ENCODE results near the gene CNGA1. TPM values are rescaled to one million over a fixed set of nuclear protein-coding genes. Genes with fewer than 3 reads are reported as not detected.
A peak's percentile ranks its signal among the peaks of the same experiment; 100 is the strongest.
"Not testable (repeated sequence)": the region's sequence is repeated elsewhere in the genome, so short reads cannot be mapped to it uniquely, and the experiment has no call there.

CNGA1 gene
- total and polyA plus RNA-seq, 3 donors from 2014 or later: 0.28 to 1.7 (median 0.47) TPM

- no peaks in the 10 kb centered on the region for H3K9me3 ChIP-seq
- H3K4me3 ChIP-seq: no peak overlapping the region
- no peaks in the 10 kb centered on the region for H3K4me1 ChIP-seq
- intact Hi-C loops (cut with DNase I; ENCODE audit: low total_unique reads): no loop called here
- DNase-seq: no peak
- H3K27ac ChIP-seq: no peak overlapping the region
- no peak for TF ChIP-seq POLR2A (IDR thresholded peaks at IDR 0.05)
- no peak for TF ChIP-seq CTCF (IDR thresholded peaks at IDR 0.05)
- no peaks in the 10 kb centered on the region for H3K36me3 ChIP-seq (ENCODE audit: low read depth, missing control alignments)
- no peaks in the 10 kb centered on the region for H3K27me3 ChIP-seq
These were observed 8.4 kb downstream of the CNGA1 start for GRCh38 chr4:48008021-48008596.

GRCh38 chr4:48005781-48006180 is 10.7 kb downstream of the CNGA1 start:
- Histone ChIP-seq H3K9me3 (no peaks in the 10 kb centered on the region), H3K27ac (no peak overlapping the region), H3K27me3 (no peaks in the 10 kb centered on the region), H3K4me3 (no peak overlapping the region), H3K4me1 (no peaks in the 10 kb centered on the region), H3K36me3 (ENCODE audit: low read depth, missing control alignments) (no peaks in the 10 kb centered on the region)
- WGBS, 2 donors: 95 to 98% methylated on average over 2 of the region's 2 CpGs
- DNase-seq: no peak
- TF ChIP-seq POLR2A (IDR thresholded peaks at IDR 0.05) (no peak), CTCF (IDR thresholded peaks at IDR 0.05) (no peak)
- intact Hi-C loops (cut with DNase I; ENCODE audit: low total_unique reads): no loop called here

- H3K9me3 ChIP-seq; H3K27me3 ChIP-seq; H3K4me1 ChIP-seq; intact Hi-C loops (cut with DNase I; ENCODE audit: low total_unique reads); H3K4me3 ChIP-seq; H3K27ac ChIP-seq; H3K36me3 ChIP-seq (ENCODE audit: low read depth, missing control alignments): not testable (repeated sequence)
- 84 to 93% methylated on average over 2 of the region's 2 CpGs for WGBS, 2 donors
- TF ChIP-seq CTCF (IDR thresholded peaks at IDR 0.05): peak in 2 of 3 experiments; percentile 21 to 42
- DNase-seq: peak; percentile 65
These were observed 12.9 kb downstream of the CNGA1 start for GRCh38 chr4:48003568-48003967.

- no peaks in the 10 kb centered on the region for H3K4me1 ChIP-seq
- intact Hi-C loops (cut with DNase I; ENCODE audit: low total_unique reads): no loop called here
These were observed 14.2 kb downstream of the CNGA1 start for GRCh38 chr4:48002267-48002666.

More at GRCh38 chr4:48002267-48002666, 14.2 kb downstream of the CNGA1 start:
- TF ChIP-seq CTCF (IDR thresholded peaks at IDR 0.05) (no peak), POLR2A (IDR thresholded peaks at IDR 0.05) (no peak)
- no peak for DNase-seq
- Histone ChIP-seq H3K27me3 (no peaks in the 10 kb centered on the region), H3K36me3 (ENCODE audit: low read depth, missing control alignments) (no peaks in the 10 kb centered on the region), H3K9me3 (no peaks in the 10 kb centered on the region), H3K4me3 (no peak overlapping the region), H3K27ac (no peak overlapping the region)
- WGBS, 2 donors: 79 to 81% methylated on average over 1 of the region's 1 CpG

All from testis (tissue), 3 donors.